Mucosa of descending colon (tissue), 3 donors: ENCODE data around the gene VMAC. TPM values are rescaled to one million over a fixed set of nuclear protein-coding genes. Genes with fewer than 3 reads are reported as not detected.

Experiments
- ATAC-seq: fragments of 200-7000 bp; cut with Tn5 transposase; one replicate; pipeline ENCODE4 v1.9.1; 2020; ENCODE audit warnings: mild to moderate bottlenecking, moderate library complexity
- DNase-seq, 3 donors: peaks; one replicate each; pipeline ENCODE4 v3.0.0-alpha.2; 2020
- H3K36me3 ChIP-seq: fragments of 200-600 bp; one replicate; pipeline ENCODE4 v1.8.0; 2021; ENCODE audit warnings: low read depth, mild to moderate bottlenecking
- H3K4me1 ChIP-seq: fragments of 200-600 bp; one replicate; pipeline ENCODE4 v1.8.0; 2021; ENCODE audit warnings: low read depth, mild to moderate bottlenecking
- H3K4me3 ChIP-seq: fragments of 200-600 bp; one replicate; pipeline ENCODE4 v1.8.0; 2021; ENCODE audit warnings: mild to moderate bottlenecking
- H3K9me3 ChIP-seq: fragments of 200-600 bp; one replicate; pipeline ENCODE4 v1.8.0; 2021; ENCODE audit warnings: mild to moderate bottlenecking
- intact Hi-C, 2 donors: fragments of 100-400 bp; cut with DNase I in 1 of 2; cut with micrococcal nuclease in 1 of 2; formaldehyde crosslinking; loops; one replicate each; pipeline versions ENCODE4 v1.11.0 to v1.11.1; 2022; cut with DNase I, micrococcal nuclease
- total RNA-seq, 3 donors: library from RNA; stranded (reverse); fragmentation: NEBNext Ultra II Directional in 2 of 3; extraction: Animal tissue kit (Norgen Biotek cat#: 25700) in 2 of 3; gene quantifications; one replicate each; pipeline versions ENCODE4 v1.2.1 to v1.2.4, GENCODE V29; 2021 to 2023
- TF ChIP-seq, protein P1 (sequence below): fragments of 200-600 bp; IDR thresholded peaks from one replicate; pipeline ENCODE4 v1.8.0; 2022; ENCODE audit warnings: antibody characterized with exemption, mild to moderate bottlenecking
- donor health status: DM: no; HTN: no; CAD: no; lungs with moderate emphysema.
- donor health status: DM: no; HTN: no; CAD: no.
- donor health status: DM: no; HTN: yes; CAD: no.

Gene VMAC
- total RNA-seq, 3 donors from 2014 or later, result 5.6 to 10.0 (median 8.3) TPM

DNA sequence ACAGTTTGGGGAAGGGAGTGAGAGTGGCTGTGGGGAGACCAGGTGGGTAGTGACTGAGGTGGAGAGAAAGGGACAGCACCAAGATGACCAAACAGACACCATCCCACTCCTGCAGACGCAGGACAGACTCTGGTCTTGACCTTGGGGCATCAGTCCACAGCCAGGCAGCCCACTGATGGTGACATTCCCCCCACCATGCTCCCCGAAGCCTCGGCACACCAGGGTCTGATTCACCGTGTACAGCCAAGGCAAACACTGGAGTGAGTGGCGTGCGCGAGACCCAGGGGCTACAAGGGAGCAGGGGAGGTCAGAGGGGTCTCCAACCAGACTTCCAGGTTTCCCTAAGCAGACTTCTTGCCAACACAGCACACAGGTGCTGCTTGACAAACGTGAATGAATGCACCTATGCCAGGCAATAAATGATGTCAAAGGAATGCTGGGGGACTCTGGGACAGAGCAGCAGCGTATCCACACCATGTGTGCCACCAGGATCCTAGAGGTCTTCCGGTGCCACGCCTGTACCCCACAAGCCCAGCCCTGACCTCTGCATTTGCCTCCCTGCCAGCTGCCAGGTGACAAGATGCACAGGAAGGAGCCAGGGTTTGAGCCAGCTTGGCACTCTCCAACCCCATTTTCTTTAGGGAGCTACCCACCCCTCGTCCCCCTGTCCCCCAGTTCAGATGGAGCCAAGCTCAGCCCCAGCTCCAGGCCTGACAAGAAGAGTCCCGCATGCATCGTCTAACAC lies 54.8 kb downstream of the VMAC start:
- Histone ChIP-seq H3K9me3 (no peaks in the 10 kb centered on the region), H3K4me1 (peaks cover 68% of the 10 kb centered on the region), H3K4me3 (no peak overlapping the region), H3K36me3 (no peaks in the 10 kb centered on the region)
- TF ChIP-seq, protein P1, sequence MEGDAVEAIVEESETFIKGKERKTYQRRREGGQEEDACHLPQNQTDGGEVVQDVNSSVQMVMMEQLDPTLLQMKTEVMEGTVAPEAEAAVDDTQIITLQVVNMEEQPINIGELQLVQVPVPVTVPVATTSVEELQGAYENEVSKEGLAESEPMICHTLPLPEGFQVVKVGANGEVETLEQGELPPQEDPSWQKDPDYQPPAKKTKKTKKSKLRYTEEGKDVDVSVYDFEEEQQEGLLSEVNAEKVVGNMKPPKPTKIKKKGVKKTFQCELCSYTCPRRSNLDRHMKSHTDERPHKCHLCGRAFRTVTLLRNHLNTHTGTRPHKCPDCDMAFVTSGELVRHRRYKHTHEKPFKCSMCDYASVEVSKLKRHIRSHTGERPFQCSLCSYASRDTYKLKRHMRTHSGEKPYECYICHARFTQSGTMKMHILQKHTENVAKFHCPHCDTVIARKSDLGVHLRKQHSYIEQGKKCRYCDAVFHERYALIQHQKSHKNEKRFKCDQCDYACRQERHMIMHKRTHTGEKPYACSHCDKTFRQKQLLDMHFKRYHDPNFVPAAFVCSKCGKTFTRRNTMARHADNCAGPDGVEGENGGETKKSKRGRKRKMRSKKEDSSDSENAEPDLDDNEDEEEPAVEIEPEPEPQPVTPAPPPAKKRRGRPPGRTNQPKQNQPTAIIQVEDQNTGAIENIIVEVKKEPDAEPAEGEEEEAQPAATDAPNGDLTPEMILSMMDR, result no peak
- DNase-seq (no peak), ATAC-seq (no peak)
- intact Hi-C loops, result no loop called here

Other genes with a start within 250 kb of the VMAC start
- 10 to 100 TPM; 70.1 to 73.7 (median 70.9) TPM for gene MICOS13, start 224.4 kb upstream of the VMAC start, total RNA-seq
- gene HSD11B1L, start 223.8 kb upstream of the VMAC start, total RNA-seq, result 1 to 10 TPM; 2.3 to 8.2 (median 3.3) TPM
- 100 to 1,000 TPM; 541 to 812 (median 769) TPM for gene RPL36, start 214.6 kb upstream of the VMAC start, total RNA-seq
- gene LONP1, start 184.7 kb upstream of the VMAC start, total RNA-seq, result 10 to 100 TPM; 55.9 to 63.0 (median 55.9) TPM
- gene CATSPERD, start 184.2 kb upstream of the VMAC start, total RNA-seq, result not detected
- gene PRR22, start 120.1 kb upstream of the VMAC start, total RNA-seq, result 1 to 10 TPM; 3.1 to 6.8 (median 4.1) TPM
- 10 to 100 TPM; 33.3 to 36.9 (median 35.6) TPM for gene DUS3L, start 113.7 kb upstream of the VMAC start, total RNA-seq
- 10 to 100 TPM in 1 of 3 donors, 1 to 10 TPM in 1, under 1 TPM in 1; 0.64 to 11.3 (median 1.4) TPM for gene NRTN, start 99.8 kb upstream of the VMAC start, total RNA-seq
- 10 to 100 TPM; 44.4 to 93.6 (median 82.3) TPM for gene FUT6, start 65.2 kb upstream of the VMAC start, total RNA-seq
- 100 to 1,000 TPM; 128 to 276 (median 215) TPM for gene FUT3, start 53.4 kb upstream of the VMAC start, total RNA-seq
- gene FUT5, start 34.3 kb upstream of the VMAC start, total RNA-seq, result not detected
- gene NDUFA11, start 1.1 kb upstream of the VMAC start, total RNA-seq, result 100 to 1,000 TPM; 178 to 213 (median 182) TPM
- 10 to 100 TPM in 2 of 3 donors, 1 to 10 TPM in 1; 9.5 to 20.2 (median 16.4) TPM for gene CAPS, start 9.4 kb downstream of the VMAC start, total RNA-seq
- 10 to 100 TPM; 47.0 to 94.2 (median 60.5) TPM for gene RANBP3, start 73.3 kb downstream of the VMAC start, total RNA-seq
- gene RFX2, start 205.6 kb downstream of the VMAC start, total RNA-seq, result 10 to 100 TPM in 1 of 3 donors, 1 to 10 TPM in 2; 5.6 to 14.6 (median 7.2) TPM
- gene ACSBG2, start 230.8 kb downstream of the VMAC start, total RNA-seq, result not detected